ENCODE data around the gene FGF1.

The FGF1 gene

GRCh38 chr5:142544071-142544753 lies 141.7 kb downstream of the FGF1 start:
- no peak for TF ChIP-seq CTCF (IDR thresholded peaks at IDR 0.05)
- H3K27ac ChIP-seq = peak overlapping the region; percentile 6 to 70
- no peak for DNase-seq (ENCODE audit: low spot score)
- no peak overlapping the region for H3K4me3 ChIP-seq

DNA sequence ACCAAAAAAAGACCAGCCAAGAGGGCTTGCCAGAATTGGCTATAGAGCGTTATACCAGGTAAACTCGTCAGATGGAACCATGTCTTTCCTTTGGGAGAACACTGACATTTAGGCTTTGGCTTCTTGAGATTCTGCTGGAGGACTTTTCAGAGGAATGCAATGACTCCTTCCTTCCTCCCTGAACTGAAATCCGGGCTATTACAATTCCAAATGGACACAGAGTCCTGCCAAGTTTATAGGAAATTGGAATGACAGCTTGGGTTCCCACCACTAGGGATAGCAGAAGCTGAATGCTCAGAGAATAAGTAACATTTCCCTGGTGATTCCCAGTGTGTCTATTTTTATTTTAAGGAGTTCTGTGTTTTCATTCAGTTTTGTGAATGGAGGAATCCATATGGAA lies 143.0 kb downstream of the FGF1 start:
- DNase-seq (ENCODE audit: low spot score) = no peak
- no peak overlapping the region for H3K4me3 ChIP-seq
- peak overlapping the region; percentile 60 to 85 for H3K27ac ChIP-seq
- TF ChIP-seq CTCF (IDR thresholded peaks at IDR 0.05) = no peak
